NOMO-1 treated with DMSO at 0.1 percent for 48 hours (cell line): ENCODE measurements around the gene MCAT.
A peak's percentile ranks its signal among the peaks of the same experiment; 100 is the strongest.

Source experiments
- DNase-seq: peaks from one replicate; lab custom pipeline; 2025; ENCODE audit not compliant: unreplicated experiment; lab: John Stamatoyannopoulos, UW

The MCAT gene, protein sequence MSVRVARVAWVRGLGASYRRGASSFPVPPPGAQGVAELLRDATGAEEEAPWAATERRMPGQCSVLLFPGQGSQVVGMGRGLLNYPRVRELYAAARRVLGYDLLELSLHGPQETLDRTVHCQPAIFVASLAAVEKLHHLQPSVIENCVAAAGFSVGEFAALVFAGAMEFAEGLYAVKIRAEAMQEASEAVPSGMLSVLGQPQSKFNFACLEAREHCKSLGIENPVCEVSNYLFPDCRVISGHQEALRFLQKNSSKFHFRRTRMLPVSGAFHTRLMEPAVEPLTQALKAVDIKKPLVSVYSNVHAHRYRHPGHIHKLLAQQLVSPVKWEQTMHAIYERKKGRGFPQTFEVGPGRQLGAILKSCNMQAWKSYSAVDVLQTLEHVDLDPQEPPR

DNA sequence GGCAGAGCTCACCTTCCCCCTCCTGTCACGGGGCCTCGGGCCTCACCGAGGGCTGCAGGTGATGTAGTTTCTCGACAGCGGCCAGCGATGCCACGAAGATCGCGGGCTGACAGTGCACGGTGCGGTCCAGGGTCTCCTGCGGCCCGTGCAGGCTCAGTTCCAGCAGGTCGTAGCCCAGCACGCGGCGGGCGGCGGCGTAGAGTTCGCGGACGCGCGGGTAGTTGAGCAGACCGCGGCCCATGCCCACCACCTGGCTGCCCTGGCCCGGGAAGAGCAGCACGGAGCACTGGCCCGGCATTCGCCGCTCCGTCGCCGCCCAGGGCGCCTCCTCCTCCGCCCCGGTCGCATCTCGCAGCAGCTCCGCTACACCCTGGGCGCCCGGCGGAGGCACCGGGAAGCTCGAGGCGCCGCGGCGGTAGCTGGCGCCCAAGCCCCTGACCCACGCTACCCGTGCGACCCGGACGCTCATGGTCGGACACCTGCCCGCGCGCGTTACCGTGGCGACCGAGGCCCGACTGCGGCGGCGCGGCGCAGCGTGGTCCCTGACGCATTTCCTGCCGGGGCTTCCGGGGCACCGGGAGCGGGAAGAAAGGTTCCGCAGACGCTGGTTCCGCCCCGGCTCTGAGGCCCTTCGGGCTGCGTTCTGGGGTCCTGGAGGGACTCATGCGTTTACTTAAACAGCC is at the start of gene MCAT:
MCAT (minus strand) TSS at position 519 of the 683 bp plus-strand sequence; CDS start at position 469, 50 bp downstream.
- peak; percentile 74 for DNase-seq

DNA sequence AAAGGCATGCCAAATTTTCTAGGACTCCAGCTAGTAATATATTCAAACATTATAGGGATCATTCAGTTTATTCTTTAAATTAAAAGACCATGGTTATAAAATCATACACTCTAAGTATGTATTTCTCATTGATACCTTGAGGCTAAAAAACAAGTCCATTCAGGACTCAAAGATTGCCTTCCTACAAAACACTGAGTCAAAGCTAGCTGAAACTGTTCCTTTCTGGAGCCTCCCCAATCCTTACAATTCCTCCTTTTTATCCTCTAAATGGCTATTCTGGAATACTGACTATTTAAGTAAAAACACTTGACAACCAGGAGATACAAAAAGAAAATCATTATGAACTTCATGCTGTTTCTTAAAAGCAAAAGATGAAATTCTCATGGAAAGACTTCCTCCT is 48.6 kb upstream of the MCAT start:
- DNase-seq: no peak

DNA sequence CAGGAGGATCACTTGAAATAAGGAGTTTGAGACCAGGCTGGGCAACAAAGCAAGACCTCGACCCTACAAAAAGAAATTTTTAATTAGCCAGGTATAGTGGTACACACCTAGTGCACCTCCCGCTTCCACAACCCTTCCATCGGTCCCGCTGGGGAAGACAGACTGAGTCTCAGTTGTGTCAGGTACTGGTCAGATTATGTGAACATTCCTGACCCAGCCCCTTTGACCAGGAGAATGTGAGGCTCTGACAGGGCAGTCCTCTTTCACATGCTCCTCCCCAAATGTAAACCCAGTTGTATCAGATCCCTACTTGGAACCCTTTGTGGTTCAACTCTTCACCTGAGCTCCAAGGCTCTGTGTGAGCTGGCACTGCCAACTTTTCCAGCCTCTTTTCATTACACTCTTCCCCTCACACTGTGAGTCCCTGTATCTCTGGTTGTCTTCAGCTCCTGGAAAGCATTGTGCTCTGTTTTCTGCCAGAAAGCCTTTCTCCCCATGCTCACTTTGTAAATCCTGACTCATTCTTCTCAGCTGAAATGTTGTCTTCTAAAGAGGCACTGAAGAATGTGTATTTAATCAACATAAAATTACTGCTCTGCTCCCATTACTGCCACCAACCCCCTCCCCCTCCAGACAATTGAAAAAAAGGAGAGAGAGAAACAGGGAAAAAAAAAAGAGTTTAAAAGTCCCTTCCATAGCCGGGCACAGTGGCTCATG is 45.8 kb upstream of the MCAT start:
- no peak for DNase-seq

DNA sequence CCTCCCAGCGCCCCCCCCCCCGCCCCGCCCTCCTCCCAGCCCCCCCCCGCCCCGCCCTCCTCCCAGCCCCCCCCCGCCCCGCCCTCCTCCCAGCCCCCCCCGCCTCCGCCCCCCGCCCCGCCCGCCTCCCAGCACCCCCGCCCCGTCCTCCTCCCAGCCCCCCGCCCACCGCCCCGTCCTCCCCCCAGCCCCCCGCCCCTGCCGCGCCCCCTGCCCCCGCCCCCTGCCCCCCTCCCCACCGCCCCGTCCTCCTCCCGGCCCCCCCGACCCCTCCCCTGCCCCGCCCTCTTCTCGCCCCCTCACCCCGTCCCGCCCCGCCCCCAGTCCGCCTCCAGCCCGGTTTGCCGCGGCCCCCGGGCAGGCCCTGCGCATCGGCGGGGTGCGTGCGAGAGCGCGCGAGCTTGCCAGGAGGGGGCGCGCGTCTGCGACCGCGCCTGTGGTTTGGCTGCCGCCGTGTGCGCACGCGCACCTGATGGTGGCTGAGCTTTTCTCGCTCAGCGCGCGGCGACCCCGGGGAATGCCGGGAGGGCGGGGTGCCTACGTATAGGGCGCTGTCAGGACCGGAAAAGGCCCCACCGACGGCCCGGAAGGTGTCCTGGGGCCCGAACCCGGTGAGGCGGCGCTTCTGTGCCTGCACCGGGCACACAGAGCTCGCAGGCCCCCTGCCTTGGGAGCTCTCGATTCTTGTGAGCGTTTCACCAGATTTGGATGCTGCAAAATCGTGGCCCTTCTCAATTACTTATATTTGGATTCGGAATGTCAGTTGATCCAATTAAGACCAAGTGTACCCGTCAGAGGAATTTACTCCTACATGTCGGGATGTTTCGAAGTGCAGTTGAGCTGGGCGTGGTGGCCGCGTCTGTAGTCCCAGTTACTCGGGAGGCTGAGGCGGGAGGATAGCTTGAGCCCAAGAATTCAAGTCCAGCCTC is 44.2 kb upstream of the MCAT start:
- DNase-seq: peak; percentile 91

DNA sequence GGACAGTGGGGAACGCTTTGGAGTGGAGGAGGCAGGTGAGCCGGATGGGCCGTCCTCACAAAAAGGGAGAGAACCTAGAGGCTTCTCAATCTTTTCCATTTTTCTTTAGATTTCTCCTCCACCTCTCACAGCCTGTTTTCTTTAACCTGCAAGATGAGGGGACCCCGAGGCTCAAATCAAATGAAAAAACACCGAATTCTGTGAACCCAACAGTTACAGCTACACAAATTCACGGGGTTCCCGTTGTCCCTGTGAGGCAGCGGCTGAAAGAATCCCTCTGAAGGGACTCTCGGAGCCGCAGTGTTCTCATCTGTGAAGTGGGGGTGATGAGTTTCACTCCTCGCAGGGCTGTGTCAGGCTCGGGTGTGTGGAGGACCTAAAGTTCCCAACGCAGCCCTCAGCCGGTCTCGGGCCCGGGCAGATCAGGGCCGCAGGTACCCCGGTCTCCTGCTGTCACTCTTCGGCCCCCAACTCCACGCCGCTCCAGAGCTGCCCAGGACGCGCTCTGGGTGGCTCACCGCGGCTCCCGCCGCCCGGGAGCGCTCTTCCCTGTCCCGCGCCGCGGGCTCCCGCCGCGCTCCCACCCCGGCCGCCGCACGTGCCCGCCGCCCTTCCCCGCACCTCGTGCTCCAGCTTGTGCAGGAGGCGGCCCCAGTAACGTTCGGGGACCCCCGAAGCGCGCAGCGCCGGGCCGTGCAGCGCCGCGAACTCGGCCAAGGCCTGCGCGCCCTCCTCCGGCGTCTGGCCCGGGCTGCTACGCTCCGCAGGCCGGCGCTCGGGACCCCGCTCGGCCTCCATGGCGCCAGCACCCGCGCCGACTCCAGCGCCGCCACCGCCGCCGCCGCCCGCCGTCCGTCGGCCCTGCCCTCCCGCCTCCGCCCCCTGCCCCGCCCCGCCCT is 43.3 kb upstream of the MCAT start, which contains the start of gene TTLL12:
TTLL12 (minus strand) TSS at position 863 of the 899 bp plus-strand sequence; CDS start at position 798, 65 bp downstream.
- peak; percentile 49 for DNase-seq

DNA sequence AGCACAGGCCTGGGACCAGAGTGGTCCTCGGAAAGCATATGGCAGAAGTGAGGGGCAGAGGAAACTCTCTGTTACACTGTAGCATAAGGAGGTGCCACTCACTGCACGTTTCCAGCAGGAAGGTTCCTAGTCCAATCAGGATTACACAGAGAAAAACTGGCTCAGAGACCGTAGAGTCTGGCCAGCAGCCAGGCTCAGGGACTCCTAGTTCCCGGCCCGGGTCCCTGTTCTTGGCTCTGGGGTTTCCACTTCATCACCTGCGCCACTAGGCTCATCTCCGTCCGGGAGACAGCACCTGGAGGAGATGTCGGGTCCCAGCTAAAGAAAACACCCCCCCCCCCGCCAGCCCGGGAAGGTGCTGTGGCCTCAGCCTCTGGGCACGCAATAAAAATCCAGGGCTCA is 42.7 kb upstream of the MCAT start:
- no peak for DNase-seq

DNA sequence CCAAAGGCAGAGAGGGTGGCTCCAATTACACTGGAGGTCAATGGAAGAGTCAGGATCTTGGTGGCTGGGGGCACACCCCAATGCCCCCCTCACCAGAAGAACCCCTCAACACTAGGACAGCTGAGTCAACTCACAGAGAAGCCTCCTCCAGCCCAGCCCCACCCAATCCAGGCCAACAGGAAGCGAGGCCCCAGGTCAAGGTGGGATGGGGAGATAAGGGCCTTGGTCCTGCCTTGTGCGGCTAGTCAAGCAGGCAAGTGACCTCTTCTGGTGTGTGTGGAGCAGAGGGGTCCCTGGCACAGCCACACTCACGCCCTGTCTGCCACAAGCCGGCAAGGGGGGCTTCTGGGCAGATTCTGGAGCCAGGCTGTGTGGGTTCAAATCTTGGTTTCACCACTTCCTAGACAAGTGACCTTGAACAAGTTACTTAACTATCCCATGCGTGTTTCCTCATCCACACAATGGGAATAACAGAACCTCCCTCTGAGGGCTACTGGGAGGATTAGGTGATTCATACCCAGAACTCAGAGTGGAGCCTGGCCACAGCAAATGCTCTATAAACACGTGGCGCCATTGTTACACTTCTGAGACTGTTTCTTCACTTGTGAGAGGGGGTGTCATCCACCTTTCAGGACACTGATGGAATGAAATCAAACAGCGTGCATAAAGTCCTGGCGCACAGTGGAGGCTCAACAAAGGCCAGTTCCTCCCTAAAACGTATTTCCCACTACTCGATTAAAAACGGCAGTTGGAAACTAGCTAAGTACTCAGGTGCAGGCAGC is 40.5 kb upstream of the MCAT start:
- DNase-seq: no peak

DNA sequence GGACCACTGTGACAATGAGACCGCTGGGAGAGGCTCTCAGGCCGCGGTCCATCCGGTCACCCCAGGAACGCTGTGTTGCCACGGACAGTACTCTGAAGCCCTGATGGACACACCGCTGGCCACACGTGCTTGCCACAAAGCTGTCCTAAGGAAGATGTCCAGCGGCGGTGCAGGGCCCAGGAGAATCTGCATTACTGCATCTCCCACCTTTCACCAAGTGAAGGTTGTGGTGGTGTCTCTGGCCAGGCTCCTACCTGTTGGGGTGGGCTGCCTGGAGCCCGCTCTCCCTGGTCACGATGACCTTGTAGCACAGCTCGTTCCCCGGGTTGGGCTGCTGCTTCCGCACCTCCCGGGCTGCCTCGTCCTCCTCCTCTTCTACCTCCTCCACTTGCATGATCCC is 39.5 kb upstream of the MCAT start:
- no peak for DNase-seq

DNA sequence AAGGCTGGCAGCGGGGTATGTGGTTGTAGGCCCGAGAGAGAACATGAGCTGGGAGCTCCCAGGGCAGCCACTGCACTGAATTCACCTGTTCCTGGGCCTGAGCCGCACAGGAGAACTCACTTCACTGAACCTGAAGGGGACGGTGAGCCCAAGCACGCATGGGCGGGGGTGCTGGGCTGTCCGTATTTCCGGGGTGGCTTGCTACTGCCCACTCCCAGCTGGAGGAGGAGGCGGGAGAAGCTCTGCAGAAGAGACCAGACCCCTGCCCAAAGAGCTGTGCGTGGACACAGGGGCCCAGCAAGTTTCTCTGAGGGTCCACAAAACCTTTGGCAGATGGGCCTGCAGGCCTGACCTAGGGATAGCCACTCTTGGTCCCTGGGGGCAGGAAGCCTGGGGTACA is 38.9 kb upstream of the MCAT start:
- no peak for DNase-seq

DNA sequence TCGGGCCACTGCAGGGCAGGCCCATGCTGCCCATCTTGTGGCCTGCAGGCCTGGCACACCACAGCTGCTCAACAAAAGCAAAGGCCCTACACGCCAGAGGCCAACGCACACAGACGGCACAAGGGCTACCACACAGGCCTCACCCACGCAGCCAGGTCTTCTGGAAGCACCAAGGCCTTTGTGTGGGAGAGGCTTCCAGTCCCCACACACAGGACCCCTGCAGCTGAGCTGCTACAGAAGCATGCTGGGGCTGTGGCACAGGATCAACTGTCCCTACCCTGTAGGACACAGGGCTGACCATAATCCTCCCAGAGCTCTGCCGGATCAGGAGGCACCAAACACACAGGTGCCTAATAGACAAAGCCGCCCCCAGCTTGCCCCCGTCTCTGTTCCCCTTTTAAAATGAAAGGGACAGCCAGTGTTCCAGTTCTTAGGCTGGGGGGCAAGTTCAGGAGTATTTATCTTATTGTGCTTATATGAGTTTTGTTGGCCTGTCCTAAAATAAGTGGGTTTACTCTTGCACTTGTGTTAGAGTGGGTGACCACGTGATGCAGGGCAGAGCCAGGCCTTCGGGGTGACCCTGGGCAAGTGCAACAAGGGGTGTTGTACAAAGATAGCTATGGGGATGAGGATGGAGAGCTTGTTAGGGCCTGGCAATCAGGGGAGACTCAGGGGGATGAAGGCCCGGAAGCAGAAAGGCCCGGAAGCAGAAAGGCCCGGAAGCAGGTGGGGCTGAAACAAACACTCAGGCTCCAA is 38.3 kb upstream of the MCAT start:
- no peak for DNase-seq

DNA sequence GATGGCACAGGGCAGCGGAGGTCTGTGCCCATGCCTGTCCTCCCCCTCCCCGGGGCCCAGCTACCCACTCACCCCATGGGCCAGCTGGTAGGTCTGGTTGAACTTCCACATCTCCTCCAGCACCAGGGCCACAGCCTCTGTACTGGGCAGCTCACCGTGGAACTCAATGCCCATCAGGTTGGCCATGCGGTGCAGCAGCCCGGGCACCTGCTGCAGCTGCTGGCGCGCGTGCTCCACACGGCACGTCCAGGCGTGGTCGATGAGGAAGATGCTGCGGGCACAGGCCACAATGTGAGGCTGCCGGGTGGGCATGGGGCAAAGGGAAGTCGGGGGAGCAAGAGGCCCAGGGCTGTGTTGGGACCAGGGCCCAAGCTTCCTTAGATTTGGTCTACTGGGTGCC is 37.5 kb upstream of the MCAT start:
- DNase-seq: no peak

DNA sequence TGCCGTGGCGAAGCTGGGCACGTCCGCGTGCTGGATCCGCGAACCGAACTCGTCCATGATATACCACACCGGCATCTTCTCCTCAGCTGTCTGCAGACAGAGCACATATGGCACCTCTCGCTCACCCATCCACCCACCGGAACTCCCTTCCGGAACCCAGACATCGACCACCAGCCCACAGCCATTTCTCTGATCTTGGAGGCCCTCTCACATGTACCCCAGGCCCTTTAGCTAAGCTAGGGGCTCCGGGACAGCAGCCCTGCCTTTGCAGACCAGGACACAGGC is 36.7 kb upstream of the MCAT start:
- no peak for DNase-seq

DNA sequence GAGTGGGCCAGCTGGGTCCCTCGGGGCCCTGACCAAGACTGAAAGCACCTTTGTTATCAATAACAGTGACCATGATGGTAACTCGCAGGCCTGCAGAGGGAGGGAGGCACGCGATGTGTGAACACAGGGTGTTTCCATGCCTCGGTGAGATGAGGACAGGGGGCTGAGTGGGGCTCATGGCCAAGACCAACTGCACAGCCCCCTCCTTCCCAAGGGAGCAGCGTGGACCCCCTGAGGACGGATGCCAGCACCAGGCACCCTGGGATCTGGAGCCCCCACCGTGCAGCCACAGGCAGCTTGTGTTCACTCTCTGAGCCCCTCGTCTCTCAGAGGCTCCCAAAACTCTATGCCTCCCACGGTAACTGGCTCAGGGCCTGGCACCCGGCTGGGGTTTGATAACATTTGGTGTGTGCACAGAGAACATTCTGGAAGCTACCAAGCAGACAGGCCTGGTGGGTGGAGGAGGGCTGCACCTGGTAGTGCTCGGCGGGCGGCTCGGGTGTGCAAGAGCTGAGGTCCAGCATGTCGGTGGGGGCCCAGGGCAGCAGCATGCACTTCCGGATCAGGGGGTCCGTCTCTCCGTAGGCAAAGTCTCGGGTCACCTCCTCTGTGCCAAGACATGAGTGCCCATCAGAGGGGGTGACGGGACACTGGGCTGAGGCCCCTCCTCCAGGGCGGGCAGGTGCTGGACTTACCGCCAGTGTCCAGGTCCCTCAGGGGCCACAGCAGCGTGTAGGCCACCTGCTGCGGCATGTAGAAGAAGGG is 36.1 kb upstream of the MCAT start:
- no peak for DNase-seq

DNA sequence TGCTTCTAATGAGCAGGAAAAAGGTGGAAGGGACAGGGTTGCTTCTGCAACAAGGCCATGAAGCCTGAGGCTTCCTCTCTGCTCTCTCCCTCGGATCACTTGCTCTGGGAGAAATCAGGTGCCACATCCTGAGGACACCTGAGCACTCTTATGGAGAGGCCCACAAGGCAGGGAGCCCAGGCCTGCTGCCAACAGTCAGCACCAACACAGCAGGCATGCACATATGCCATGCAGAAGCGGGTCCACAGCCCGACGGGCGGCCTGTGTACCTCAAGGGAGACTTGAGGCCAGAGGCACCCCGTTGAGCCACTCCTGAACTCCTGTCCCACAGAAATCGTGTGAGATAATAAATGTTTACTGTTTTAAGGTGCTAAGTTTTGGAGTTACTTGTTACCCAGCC is 34.3 kb upstream of the MCAT start:
- no peak for DNase-seq

DNA sequence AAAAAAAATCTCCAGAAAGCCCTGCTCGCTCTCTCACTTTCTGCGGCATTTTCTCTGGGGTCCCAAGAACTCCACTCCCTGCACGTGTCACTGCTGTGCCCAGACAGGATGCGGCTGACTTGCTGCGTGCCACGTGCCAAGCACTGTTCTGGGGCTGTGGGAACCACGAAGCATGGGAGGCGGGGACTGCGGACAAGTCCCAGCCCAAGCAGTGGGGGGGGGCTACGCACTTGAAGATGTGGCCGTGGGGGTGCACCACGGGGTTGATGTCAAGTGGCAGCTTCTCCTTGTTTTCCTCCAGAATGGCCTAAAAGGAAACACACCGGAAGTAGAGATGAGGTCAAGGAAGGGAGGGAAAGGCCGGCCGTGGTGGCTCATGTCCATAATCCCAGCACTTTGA is 32.9 kb upstream of the MCAT start:
- DNase-seq: no peak

DNA sequence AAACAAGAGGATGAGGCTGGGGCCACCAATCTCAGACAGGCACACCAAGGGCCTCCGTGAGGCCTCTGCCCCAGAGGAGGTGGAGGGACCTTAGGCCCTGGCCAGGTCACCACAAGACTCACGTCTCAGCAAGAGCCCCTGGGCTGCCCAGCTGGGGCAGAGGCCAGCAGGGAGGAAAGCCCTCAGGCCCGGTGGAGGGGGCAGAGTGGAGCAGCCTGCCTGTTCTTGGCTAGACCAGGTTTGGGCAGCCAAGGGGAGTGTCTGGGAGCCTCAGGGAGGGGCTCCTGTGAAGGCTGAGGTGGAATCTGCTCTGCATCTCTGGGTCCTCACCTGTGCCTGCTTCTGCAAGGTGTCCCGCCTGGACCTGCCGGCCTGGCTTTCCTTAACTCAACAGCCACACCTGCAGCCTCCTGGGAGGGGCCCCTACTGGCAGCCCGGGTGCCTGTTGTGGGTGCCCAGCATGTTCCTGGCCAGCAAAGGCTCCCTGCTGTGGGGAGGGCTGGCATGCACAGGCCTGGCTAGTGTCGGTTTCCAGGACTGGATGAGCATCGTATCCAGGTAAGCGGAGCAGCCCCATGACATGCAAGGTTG is 31.8 kb upstream of the MCAT start:
- no peak for DNase-seq

DNA sequence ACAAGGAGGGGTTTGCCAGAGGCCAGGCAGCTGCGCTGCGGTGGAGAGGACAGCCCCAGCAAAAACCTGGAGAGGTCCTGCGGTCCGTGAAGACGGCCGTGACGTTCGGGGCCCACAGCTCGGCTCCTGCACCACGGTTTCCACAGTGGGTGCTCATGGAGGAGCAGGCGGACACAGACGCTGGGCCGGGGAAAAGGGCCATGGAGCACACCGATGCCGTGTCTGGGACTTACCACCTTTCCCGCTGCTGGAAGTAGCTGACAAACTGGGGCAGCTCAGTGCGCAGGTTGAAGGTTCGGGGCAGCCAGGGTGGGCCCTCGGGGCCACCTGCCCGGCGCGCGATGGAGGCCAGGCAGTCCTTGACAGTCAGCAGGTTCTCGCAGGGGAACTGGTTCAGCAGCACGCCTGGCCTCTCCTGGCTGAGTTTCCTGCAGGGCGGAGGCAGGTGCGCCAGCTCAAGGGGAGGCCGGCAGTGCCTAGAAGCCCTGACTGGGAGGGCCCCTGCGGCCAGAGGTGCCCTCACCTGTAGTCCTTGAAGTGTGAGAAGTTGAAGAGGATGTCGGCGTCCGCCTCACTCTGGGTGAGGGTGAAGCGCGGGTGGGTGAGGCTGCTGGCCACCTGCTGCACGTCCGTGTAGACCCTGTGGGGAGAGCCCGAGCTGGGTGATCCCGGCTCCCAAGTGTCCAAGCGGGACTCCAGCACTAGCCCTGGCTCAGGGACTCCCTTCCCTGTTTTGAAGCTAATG is 30.9 kb upstream of the MCAT start:
- no peak for DNase-seq
